Measurements from ENCODE around the gene ERC1. TPM values are rescaled to one million over a fixed set of nuclear protein-coding genes. Genes with fewer than 3 reads are reported as not detected.
"Not testable (repeated sequence)": the region's sequence is repeated elsewhere in the genome, so short reads cannot be mapped to it uniquely, and the experiment has no call there.

The ERC1 gene
- total RNA-seq, 1 donor from 2014 or later, result 46.6 TPM

DNA sequence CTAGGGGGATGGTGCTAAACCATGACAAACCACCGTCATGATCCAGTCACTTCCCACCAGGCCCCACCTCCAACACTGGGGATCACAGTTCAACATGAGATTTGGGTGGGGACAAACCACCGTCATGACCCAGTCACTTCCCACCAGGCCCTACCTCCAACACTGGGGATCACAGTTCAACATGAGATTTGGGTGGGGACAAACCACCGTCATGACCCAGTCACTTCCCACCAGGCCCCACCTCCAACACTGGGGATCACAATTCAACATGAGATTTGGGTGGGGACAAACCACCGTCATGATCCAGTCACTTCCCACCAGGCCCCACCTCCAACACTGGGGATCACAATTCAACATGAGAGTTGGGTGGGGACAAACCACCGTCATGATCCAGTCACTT, 207.8 kb downstream of the ERC1 start:
- DNase-seq; ATAC-seq (ENCODE audit: poor library complexity); intact Hi-C loops (cut with DNase I): not testable (repeated sequence)

DNA sequence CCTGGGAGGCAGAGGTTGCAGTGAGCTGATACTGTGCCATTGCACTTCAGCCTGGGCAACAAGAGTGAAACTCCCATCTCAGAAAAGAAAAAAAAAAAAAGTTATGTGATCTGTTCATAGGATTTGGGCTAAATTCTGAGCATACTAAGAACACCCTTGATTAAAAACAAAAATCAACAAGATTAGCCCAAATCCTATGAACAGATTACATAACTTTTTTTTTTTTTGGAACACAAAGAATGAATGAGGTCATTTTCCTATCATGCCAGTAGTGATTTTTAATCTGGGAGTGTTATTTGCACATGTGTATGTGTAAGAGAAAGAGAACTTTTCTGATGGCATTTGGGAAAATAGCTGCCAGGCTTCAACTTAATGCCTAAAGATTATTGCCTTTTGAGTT, 208.7 kb downstream of the ERC1 start:
- intact Hi-C loops (cut with DNase I), result no loop called here
- peak; percentile 28 for ATAC-seq (ENCODE audit: poor library complexity)
- DNase-seq, result no peak

DNA sequence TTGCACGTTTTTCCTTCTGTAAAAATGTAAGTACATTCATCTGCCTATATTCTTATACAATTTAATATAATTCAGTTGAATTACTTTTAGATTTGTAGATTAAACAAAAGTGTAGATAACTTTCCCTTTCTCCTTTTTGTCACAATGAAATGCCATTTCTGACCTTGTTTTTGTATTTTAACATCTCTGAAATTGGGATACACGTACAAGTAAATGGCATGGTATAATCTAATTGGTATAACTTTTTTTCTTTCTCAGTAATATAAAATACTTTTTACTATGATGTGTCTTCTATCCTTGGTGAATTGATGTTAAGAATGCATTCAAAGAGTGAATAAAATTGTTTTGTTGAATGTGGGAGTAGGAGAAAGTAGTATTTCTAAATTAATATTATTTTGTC, 210.0 kb downstream of the ERC1 start:
- no peak for ATAC-seq (ENCODE audit: poor library complexity)
- DNase-seq, result no peak
- intact Hi-C loops (cut with DNase I), result no loop called here

DNA sequence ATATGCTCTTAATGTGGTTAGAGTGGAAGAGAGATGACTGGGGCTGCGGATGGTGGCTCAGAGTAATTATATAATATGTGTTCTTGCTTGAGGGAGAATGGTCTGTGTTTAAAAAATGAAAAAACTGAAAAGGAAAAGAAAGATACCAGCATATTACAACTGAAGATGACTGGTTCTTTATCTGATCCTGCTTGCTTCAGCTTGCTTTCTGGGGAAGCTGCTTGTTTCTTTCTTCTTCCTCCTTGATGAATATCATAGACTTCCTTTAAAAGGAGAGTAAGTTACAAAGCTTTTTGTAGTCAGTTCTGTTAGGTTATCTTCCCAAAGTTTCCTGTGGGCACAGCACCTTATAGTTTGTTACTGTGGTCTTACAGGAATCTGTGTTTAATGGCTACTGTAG, 210.9 kb downstream of the ERC1 start:
- ATAC-seq (ENCODE audit: poor library complexity) (no peak), DNase-seq (no peak)
- intact Hi-C loops (cut with DNase I), result no loop called here

DNA sequence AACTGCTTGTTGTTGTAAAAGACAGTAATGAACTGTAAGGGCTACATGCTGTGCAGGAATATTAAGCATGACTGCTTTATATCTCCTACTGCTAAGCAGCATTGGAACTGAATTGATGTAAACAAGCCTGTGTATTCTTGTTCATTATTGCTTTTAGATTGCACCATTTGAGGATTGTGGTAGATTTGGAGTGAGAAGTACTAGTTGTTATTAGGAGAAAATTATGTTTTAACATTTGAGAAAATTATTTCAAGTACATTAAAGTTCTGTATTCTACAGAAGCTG, 212.7 kb downstream of the ERC1 start:
- ATAC-seq (ENCODE audit: poor library complexity) (peak; percentile 59), DNase-seq (no peak)
- intact Hi-C loops (cut with DNase I), result no loop called here

DNA sequence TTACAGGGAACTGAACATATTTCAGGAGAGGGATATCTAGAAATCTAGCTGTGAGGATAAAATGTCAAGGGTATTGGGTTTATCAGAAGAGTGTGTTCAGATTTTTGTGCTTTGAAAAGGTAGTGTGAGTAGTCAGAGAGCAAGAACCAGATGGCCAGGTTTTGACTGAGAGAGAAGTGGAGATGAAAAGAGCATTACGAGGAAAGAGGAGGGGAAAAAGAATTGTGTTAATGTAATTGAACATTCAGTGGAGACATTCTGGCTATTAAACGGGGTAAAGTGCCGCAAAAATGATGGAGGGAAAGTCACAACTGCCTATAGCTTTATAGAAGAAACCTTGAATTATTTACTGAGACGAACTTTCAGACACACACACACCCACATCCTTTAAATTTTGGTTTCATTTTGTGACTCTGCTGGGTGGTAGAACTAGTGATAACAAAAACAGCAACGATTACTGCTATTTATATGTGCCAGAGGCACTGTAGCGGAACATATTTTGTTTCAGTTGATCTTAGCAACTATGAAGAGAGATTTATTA, 213.6 kb downstream of the ERC1 start:
- ATAC-seq (ENCODE audit: poor library complexity) (peak; percentile 55), DNase-seq (no peak)
- intact Hi-C loops (cut with DNase I), result no loop called here

DNA sequence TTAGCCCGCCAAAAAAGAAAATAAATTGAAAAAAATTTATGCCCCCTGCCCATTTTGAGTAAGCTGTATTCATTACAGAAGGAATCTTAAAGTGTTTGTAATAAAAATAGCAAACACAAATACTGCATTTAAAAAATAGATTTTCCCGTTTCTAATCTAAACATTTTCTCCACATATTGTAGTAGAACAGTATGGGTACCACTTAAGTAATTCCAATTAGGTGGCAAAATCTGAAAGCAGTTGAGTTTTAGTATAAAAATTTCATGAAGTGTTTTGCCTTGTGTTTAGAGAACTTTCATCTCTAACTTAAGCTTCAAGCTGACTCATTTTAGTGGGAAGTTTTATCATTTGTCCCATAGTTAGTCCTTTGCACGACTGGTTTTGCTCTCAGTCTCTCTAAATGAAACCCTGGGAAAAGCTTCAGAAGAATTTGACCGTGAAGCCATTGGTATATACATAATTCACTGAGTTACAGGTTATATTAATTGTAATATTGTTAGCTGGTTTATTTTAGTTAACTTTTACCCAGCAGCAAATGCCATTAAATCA, 214.6 kb downstream of the ERC1 start:
- no peak for ATAC-seq (ENCODE audit: poor library complexity)
- intact Hi-C loops (cut with DNase I), result no loop called here
- no peak for DNase-seq

DNA sequence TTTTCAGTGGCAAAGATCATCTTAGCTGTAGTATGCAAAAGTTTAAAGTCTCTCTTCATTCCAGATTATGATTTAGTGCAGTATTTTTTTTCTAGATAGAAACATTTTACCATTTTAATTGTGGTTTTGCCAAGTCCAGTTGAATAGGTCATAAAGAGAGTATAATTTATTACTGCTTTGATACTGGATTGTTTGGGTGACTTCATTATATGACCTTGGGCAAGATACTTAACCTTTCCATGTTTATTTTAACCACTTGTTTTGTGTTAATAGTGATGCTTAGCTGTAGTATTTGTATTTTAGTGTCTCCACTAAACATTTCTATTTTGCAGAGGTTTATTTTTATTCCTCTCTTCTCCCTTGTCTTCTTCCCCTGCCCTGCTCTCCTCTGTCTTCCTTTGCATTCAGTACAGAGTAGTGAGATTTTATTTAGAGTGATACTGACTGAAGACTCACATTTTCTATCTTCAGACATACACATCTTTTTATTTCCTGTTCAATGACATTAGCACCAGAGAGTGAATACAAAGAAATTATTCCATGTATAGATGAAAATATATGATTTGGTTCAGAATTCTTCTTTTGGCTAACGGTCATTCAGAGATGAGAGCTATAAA, 215.2 kb downstream of the ERC1 start:
- ATAC-seq (ENCODE audit: poor library complexity) (no peak), DNase-seq (no peak)
- intact Hi-C loops (cut with DNase I), result no loop called here

DNA sequence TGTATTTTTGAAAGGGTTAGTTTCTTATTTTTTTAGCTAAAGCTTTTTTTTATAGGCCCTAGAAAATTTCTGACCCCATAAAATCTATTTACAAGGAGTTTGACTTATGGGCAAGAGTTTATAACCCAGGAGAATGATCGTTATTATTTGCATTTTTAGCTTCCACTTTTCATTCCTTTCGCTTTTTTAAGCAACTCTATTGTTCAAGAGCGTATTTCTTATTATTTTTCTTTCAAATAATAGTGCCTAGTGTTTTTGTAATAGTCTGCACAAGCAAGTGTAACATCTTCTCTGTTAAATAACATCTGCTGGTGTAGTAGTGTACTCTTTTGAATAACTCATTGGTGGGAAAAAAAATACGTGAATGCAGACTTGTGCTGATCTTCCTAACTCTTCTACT, 216.3 kb downstream of the ERC1 start:
- DNase-seq (no peak), ATAC-seq (ENCODE audit: poor library complexity) (no peak)
- intact Hi-C loops (cut with DNase I), result no loop called here

DNA sequence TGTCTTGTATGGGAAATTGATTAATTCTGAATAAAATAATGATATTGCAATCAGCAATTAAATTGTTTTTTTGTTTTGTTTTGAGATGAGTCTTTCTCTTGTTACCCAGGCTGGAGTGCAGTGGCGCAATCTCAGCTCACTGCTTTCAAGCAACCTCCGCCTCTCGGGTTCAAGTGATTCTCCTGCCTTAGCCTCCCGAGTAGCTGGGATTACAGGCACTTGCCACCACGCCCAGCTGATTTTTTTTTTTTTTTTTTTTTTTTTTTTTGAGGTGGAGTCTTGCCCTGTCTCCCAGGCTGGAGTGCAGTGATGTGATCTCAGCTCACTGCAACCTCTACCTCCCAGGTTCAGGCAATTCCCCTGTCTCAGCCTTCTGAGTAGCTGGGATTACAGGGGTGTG, 217.7 kb downstream of the ERC1 start:
- DNase-seq; intact Hi-C loops (cut with DNase I); ATAC-seq (ENCODE audit: poor library complexity): not testable (repeated sequence)

DNA sequence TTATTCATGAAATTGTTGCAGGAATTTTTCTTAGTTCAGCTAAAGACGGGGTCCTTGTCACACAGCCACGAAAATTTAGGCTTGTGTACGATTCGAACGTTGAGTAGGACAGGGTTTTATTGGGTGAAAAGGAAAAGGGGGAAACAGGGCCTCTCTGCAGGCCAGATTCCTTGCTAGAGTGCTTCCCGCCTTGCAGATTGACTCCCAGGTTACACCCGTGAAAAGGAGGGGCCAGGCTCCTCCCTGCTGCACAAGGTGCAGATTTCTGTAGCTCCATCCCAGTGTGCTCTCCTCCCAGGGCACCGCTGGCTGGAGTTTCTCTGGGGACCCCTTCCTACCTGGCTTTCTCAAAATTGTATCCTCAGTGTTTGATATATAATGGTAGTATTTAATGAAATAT, 221.5 kb downstream of the ERC1 start:
- intact Hi-C loops (cut with DNase I), result no loop called here
- DNase-seq (no peak), ATAC-seq (ENCODE audit: poor library complexity) (no peak)

DNA sequence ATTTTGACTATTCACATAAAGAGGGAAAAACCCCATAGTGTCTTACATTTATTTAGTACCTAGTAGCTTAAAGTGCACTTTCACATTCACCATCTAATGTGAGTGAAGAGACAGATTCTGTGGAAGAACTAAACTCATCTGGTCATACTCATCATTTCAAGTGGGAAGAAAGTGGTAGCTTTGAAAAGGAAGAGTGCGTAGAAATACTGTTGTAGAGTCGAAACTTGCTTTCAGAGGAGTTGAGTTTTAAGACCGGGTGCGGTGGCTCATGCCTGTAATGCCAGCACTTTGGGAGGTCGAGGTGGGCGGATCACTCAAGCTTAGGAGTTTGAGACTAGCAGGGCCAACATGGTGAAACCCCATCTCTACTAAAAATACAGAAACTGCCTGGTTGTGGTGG, 222.2 kb downstream of the ERC1 start:
- ATAC-seq (ENCODE audit: poor library complexity) (no peak), DNase-seq (no peak)
- intact Hi-C loops (cut with DNase I), result no loop called here

DNA sequence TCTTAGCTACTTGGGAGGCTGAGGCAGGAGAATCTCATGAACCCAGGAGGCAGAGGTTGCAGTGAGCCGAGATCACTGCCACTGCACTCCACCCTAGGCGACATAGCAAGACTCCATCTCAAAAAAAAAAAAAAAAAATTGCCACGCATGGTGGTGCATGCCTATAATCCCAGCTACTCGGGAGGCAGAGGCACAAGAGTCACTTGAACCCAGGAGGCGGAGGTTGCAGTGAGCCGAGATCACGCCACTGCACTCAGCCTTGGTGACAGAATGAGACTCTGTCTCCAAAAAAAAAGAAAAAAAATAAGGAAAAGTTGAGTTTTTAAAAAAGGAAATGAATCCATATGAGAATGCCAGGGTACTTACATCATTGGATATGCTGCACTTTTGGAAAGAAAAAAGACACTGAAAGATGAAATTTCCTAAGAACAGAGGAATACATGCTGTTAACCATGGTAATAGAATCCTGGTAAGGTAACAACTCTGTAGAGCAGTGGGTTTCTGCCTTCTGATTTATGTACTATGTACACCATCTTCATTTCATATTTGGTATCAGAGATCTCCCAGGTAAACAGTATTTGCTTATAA, 222.7 kb downstream of the ERC1 start:
- ATAC-seq (ENCODE audit: poor library complexity) (no peak), DNase-seq (no peak)
- intact Hi-C loops (cut with DNase I), result no loop called here

DNA sequence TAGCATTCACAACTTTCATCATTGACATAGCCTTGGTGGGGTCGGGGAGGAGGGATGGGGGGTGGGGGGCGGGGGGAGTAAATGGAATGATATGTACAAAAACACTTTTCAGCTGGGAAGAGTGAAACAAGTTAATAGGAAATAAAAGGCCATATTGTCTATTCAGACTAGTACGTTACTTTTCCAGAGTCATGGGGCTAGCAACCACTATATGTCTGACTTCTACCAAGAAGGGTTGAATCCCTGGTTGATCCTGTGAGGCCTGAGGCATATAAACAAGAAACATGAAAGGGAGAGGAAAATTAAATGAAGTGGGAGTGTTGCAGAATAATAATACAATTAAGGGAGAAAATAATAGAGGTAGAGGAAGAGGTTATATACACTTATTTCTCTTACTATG, 225.5 kb downstream of the ERC1 start:
- ATAC-seq (ENCODE audit: poor library complexity) (no peak), DNase-seq (no peak)
- intact Hi-C loops (cut with DNase I), result no loop called here

DNA sequence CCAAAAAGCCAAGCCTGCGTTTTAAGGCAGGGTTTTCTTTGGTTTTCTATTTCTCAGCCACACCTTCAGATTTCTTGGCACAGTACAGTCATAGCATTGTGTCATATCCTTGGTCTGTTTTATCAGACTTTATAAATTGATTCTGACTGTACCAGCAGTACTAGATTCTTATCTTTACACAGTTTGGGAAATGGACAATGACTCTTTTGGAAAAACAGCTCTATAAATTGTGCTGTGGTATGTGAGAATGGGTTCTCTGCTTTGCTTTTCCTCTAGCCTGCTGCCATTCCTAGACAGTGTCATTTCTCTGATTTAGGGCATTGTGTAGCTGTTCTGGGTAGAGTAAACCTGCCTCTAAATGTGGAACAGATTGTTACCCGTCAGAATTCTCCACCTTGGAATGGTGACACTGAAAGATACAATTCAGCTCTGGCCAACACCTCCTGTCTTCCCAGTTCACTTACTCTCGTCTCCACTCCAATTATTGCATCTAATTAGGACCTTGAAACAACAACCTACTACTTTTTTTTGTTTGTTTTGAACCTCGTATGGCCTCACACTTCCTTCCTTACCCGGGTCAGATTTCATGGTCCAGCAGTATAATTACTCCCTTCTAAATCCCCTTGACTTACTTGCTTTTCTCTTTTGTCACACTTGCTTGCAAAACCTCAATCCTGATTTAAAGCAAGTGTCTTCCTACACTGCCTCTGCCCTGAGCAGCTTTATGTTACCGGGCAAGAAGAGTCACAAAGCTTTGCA, 226.3 kb downstream of the ERC1 start:
- ATAC-seq (ENCODE audit: poor library complexity) (peak; percentile 65), DNase-seq (no peak)
- intact Hi-C loops (cut with DNase I), result no loop called here

DNA sequence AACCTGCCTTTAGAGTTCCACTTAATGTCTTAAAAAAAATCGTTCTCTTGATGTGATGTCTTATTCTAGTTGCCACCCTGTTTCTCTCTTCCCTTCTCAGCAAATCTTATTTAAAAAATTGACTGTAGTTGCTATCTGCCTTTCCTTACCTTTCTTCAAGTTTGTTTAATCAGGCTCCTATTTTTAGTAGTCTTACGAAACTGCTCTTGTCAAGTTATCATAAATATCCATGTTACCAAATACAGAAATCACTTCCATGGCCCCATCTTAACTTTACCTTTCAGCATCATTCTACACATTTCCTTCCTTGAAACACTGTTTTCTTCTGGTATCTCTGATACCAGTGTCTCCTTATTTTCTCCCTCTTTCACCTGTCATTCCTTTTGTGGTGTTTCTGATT, 227.3 kb downstream of the ERC1 start:
- DNase-seq (no peak), ATAC-seq (ENCODE audit: poor library complexity) (no peak)
- intact Hi-C loops (cut with DNase I), result no loop called here

DNA sequence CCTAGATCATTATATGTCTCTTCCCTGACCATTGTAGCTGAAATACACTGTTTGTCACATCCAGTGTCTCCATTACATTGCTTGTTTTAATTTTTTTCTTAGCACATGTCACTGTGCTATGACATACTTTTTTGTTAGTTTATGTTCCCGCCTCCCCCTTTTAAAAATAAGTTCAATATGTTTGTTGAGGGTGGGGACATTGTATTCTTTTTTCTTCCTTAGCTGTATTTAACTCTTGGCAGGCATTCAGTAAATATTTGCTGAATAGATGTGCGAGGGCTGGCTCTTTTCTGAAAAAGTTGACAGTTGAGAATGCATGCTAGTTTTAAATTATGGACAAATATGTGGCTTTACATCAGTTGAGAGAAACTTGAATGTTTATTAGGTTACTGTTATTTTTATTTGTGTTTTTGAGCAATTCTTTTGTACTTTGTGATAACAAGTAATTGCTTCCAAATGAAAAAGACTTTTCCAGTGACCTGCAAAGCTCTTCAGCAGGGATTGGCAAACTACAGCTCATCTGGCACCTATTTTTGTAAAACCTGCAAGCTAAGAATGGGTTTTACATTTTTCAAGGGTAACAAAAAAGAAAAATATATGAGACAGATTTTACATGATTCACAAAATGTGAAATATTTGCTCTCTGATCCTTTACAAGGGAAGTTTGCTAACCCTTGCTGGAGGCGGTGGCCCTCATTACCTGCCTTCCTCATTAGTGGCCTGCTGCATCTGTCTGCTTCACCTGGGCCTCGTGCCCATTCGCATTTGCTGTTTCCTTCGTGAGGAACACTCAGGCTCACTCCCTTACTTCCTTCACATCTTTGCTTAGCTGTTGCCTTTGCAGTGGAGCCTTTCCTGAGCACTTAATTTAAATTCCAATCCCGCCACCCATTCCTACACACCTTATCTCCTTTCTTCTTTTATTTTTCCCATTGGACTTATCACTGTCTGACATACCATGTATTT, 229.4 kb downstream of the ERC1 start:
- ATAC-seq (ENCODE audit: poor library complexity) (no peak), DNase-seq (no peak)
- intact Hi-C loops (cut with DNase I), result no loop called here

DNA sequence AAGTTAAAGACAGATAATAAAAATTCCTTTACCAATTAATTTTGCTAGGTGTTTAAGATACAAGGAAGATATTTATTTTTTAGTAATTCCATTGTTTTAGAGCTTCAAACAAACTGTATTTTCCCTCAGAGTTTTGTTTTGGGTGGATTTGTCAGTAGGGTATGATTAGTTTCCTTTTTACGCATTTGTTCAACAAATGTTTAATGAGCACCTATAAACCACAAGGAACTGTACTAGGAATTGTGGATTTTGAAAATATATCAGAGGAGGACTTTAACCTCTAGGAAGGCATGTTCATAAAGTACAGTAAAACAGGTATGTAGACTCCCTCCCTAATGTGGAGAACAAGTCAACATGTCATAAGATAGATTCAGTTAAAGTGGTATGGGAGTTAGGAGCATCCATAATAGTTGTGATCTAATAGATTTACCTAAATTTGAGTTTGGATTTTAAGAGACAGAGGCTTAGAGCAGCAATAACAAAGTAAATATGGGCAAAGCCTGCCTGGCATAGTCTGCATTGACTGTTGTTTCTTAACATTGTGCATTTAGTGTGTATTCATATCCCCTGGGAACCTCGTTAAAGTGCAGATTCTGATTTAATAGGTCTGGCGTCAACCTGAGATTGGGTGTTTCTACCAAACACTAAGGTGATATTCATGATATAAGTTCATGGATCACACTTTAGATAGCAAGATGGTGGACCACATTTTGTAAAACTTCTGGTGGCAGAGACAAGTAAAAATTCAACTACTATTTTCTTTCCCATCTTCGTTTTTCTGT, 232.0 kb downstream of the ERC1 start:
- no peak for DNase-seq
- intact Hi-C loops (cut with DNase I), result no loop called here
- no peak for ATAC-seq (ENCODE audit: poor library complexity)

Measured in Right ventricle myocardium superior (tissue), 1 donor.